KBM-7 (cell line): ENCODE data around the gene BOD1.
A peak's percentile ranks its signal among the peaks of the same experiment; 100 is the strongest.

Source experiments
- DNase-seq: peaks from one replicate; pipeline ENCODE4 v3.0.0-alpha.2; 2015
- in situ Hi-C: fragments of 300-500 bp; cut with MboI; formaldehyde crosslinking; loops from 2 replicates; pipeline ENCODE4 v1.14.3; 2020; ENCODE audit warnings: low sequenced_read_pairs, low pct_unique_long_range_greater_than_20kb, mixed read lengths

Gene BOD1

GRCh38 chr5:173623789-173624188 lies 7.3 kb upstream of the BOD1 start:
- no peak for DNase-seq
- in situ Hi-C loops = loop anchor here (25.0 kb wide), 1 partner anchor 689 kb away; no protein-coding TSS in a partner anchor

DNA sequence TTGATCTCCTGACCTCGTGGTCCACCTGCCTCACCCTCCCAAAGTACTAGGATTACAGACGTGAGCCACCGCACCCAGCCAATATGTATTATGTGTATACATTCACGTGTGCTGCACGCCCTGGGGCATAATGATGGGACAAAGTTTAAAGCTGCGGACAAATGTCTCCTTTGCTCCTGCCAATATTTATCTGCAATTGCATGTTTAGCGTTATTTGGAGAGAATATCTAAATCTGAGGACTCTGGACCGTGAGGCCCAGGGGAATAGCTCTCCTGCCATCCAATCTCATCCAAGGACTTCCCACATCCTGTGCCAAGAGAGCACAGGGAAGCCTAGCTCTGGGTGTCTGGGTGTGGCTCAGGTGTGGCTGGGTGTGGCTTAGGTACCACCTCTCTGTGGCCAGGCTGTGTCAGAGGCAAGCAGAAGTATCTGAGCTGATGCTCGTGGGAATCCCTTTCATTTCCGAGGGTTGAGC lies 6.9 kb upstream of the BOD1 start:
- in situ Hi-C loops = loop anchor here (25.0 kb wide), 1 partner anchor 689 kb away; no protein-coding TSS in a partner anchor
- no peak for DNase-seq

DNA sequence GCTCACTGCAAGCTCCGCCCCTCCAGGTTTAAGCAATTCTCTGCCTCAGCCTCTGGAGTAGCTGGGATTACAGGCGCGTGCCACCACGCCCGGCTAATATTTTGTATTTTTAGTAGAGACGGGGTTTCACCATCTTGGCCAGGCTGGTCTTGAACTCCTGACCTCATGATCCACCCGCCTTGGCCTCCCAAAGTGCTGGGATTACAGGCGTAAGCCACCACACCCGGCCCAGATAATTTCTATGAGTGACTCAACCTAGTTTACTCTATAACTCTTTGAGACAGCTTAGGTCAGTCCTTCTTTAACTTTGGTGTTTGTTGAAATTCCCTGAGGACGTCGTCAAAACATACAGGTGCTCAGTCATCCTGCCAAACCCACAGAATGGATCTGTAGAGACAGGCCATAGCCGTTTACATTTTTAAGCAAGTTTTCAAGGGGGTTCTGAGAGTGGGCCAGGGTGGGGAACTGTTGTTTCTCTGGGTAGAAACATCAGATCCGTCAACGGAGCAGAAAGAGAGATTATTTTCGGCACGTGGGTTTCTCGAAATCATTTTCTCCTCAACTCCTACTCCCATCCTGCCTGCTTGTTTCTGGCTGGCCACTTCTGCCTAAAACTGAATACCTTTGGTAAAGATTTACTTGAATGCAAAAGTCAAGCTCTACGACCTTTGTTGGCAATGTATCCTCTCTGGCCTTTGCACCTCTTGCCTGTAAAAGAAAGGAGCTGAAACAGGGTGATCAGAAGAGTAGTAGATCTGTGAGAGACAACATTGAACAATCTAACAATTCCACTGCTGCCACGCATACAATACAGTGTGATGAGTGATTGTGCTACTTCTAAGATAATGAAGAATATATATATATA lies 6.0 kb upstream of the BOD1 start:
- DNase-seq = no peak
- in situ Hi-C loops = loop anchor here (25.0 kb wide), 1 partner anchor 690 kb away; no protein-coding TSS in a partner anchor

DNA sequence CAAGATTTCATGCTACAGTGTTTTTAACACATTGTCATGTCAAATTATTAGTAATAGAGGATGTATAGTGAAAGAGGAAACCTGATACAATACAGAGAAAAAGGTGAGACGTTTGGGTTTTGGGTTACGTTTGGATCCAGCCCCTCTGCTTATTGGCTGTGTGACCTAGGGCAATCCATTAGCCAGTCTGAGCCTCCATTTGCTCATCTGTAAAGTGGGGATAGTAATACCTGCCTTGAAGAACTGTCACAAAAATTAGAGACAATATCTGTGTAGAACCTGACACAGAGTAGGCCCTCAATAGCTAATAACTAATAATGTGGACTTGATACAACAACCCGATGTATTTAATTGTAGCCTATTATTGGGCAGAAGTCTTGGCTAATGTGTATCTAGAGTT lies 4.3 kb upstream of the BOD1 start:
- in situ Hi-C loops = loop anchor here (25.0 kb wide), 1 partner anchor 692 kb away; no protein-coding TSS in a partner anchor
- DNase-seq = no peak

DNA sequence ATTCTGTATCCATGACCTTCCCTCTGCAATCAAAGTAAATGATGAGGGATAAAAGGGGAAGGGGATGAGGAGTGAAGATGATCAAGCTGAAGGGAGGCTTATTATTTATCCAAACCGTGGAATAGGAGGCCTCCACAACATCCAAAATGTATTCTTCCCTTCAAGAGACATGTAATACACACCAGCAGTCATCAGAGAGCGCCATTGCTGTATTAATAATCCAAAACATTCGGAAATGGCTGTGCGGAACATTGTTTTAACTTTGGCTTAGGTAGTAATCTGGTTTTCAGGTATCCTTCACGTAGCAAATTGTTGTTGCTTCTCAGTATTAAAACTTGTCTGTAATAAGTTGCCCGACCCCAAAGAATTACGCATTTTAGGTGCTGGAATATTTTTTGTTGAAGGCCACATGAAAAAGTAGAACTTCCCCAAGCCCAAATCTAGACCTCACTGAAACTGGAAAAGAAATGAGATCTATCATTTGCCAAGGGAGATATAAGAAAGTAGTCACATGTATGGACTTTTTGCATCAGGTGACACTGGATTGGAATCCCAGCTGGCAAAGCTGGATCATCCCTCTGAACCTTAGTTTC lies 2.6 kb upstream of the BOD1 start:
- in situ Hi-C loops = loop anchor here (25.0 kb wide), 1 partner anchor 693 kb away; no protein-coding TSS in a partner anchor
- peak; percentile 59 for DNase-seq

- in situ Hi-C loops = loop anchor here (25.0 kb wide), 1 partner anchor 696 kb away; no protein-coding TSS in a partner anchor
- peak; percentile 72 for DNase-seq
These were observed 420 bp downstream of the BOD1 start for GRCh38 chr5:173615884-173616576.

- in situ Hi-C loops = loop anchor here (25.0 kb wide), 1 partner anchor 698 kb away; no protein-coding TSS in a partner anchor
- DNase-seq = no peak
These were observed 1.9 kb downstream of the BOD1 start for GRCh38 chr5:173614591-173614990.

GRCh38 chr5:173613433-173614159 lies 2.9 kb downstream of the BOD1 start:
- DNase-seq = no peak
- in situ Hi-C loops = loop anchor here (25.0 kb wide), 1 partner anchor 699 kb away; no protein-coding TSS in a partner anchor

DNA sequence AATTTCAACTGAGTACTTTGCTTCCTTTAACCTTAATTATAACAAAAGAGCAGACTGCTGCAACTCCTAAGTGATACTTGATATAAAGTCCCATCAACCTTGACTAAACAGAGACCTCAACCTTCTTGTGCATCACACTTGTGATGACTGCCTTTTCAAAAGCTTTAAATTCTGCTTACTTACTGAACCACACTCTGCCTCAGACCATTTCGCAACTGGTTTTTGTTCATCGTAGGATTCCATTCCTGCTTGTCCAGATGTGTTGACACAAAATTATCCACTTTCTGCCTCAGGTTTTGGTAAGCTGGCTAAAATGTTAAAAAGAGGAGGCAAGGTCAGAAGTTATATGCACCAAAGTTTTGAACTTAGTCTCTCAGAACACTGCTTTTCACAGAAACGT lies 3.5 kb downstream of the BOD1 start:
- no peak for DNase-seq
- in situ Hi-C loops = loop anchor here (25.0 kb wide), 1 partner anchor 699 kb away; no protein-coding TSS in a partner anchor

DNA sequence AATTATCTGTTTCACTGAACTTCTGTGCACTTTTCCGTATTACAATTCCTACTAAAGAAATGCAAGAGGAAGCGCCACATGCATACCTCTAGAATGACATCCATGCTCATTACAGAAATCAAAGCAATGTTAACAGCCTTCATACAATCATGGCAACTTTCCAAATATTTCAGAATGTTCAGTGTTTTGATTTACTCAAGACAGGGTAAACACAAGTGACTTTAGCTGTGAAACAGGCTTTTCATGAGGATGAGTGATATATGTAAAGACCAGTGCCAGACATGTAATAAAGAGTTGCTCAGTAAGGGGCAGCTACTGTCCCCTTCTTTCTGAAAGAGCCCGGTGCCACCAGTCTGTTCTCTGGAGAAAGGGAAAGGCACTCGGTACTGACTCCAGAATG lies 4.7 kb downstream of the BOD1 start:
- DNase-seq = no peak
- in situ Hi-C loops = loop anchor here (25.0 kb wide), 1 partner anchor 701 kb away; no protein-coding TSS in a partner anchor

DNA sequence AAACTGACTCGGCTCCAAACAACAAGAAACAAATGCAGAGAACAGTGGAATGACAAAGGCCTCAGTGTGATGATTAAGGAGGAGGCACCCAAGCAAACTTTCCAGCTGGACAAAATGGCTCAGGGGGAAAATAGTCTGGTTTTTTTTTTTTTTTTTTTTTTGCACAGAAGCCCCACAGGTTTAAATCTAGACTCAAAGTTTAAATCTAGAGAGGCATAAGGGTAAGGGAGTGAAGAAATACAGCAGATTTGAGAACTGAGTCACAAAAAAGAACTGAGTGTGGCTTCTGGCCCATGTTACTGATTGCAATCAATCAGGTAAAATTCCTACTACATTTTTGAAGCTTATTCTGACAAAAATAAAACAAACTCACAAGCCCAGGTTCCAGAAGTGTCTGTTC lies 12.3 kb downstream of the BOD1 start:
- in situ Hi-C loops = loop anchor here (25.0 kb wide), 1 partner anchor 708 kb away; no protein-coding TSS in a partner anchor
- no peak for DNase-seq

DNA sequence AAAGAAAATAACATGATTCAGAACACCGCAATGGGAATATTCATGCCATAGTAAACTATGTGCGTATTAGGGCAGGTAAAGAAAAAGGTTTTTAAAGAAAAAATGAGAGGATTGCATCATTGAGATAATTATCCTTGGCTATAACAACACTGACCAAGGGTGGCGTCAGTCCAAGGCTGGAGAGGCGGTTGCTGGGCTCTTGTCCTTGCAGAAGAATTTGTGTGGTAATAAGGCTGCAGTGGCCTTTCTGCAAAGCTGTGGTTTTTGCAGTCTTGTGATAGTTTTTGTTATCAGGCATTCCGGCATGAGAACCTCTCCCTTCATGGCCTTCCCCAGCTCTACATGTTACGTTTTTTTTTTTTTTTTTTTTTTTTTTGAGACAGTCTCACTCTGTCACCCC lies 14.0 kb downstream of the BOD1 start:
- in situ Hi-C loops = loop anchor here (25.0 kb wide), 1 partner anchor 710 kb away; no protein-coding TSS in a partner anchor
- no peak for DNase-seq

GRCh38 chr5:173598686-173599085 lies 17.8 kb downstream of the BOD1 start:
- DNase-seq = no peak
- in situ Hi-C loops = no loop called here

- in situ Hi-C loops = no loop called here
These were observed 19.1 kb downstream of the BOD1 start for GRCh38 chr5:173597304-173597703.

GRCh38 chr5:173595841-173596240 lies 20.6 kb downstream of the BOD1 start:
- in situ Hi-C loops = no loop called here
- no peak for DNase-seq

More at GRCh38 chr5:173597304-173597703, 19.1 kb downstream of the BOD1 start:
- no peak for DNase-seq

DNA sequence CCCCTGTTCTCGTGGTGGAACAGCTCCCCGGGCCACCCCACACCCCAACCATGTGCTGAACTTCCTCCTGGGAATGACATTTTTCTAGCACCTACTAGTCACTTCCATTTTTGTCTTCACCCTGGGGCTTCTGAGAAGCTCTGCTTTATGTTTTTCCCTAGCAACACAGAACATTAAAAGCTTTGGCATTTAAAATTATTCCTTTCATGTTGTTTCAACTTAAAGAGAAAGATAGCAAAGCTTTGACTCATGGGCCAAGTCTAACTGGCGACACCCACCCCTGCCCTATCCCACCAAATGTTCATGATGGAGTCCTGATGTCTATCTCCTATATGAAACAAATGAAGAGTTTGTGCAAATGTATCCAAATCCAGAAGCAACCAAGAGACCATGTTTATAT lies 22.4 kb downstream of the BOD1 start:
- in situ Hi-C loops = no loop called here
- no peak for DNase-seq

DNA sequence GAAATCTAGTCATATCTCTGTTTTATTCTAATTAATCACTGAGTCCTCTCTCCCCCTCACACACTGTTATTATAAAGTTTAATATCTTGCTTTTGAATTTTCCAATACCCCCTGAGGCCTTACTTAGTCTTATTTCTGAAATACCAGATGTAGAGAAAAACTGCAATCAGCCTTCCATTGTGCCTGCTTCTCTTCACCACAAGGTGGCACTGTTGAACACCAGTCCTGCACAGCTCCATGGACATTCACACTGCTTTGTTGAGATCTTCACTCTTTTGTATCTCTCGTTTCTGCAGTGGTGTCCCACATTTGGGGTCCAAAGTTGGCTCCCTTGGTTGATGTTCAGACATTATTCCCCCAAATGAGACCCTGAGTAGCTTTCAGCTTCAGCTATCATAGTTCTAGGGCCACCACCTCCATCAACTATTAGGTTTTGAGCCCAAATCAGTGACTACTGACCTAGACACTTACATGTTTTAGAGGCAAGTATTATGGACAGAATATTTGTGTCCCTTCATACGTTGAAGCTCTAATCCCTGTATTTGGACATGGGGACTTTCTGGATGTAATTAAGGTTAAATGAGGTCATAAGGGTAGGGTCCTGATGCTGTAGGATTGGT lies 24.3 kb downstream of the BOD1 start:
- in situ Hi-C loops = no loop called here
- peak; percentile 39 for DNase-seq

DNA sequence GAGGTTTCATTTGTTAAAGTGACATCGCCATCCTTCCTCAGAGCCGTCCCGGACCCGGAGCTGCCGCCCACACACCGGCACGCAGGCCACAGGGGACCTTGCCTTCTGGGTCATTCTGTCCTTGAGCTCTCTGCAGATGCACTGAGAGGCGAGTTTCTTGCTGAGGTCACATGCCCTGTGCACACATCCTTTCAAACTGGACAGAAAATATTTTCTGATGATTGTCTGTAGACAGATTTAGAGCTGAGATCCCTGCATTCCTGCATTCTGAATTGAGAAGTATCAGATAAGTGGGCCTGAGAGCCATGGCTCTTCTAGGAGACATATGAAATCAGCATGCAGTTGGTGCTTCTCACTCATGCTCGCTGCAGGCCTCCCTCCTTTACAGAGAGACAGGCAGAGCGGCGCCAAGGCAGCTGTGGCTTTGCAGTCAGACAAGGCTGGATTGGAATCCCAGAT lies 25.4 kb downstream of the BOD1 start:
- in situ Hi-C loops = no loop called here
- DNase-seq = no peak
